Activated CD4-positive, alpha-beta T cell treated with anti-CD3 and anti-CD28 coated beads for 36 hours (primary cell): ENCODE data around the gene SH3BP2. TPM values are rescaled to one million over a fixed set of nuclear protein-coding genes. Genes with fewer than 3 reads are reported as not detected.

Source experiments
- ATAC-seq: fragments of 200-7000 bp; cut with Tn5 transposase; one replicate; pipeline ENCODE4 v1.10.0; 2021; ENCODE audit warnings: mild to moderate bottlenecking, moderate library complexity
- CTCF ChIA-PET: fragments of 350-600 bp; sonication (Branson Sonifier 250); formaldehyde crosslinking; loops from one replicate; lab custom pipeline; 2021; ENCODE audit warnings: antibody characterized with exemption; lab: Charles Lee
- POLR2A ChIA-PET: fragments of 350-600 bp; sonication (Branson Sonifier 250); formaldehyde crosslinking; loops from one replicate; lab custom pipeline; 2021; ENCODE audit warnings: antibody characterized with exemption, inconsistent platforms; lab: Charles Lee
- DNase-seq: peaks from one replicate; pipeline ENCODE4 v3.0.0-alpha.2; 2020
- H3K27ac Mint-ChIP-seq: one replicate; pipeline ENCODE4 v1.8.0; 2021; ENCODE audit warnings: mixed read lengths
- H3K27me3 Mint-ChIP-seq: one replicate; pipeline ENCODE4 v1.8.0; 2021; ENCODE audit warnings: mixed read lengths
- H3K36me3 Mint-ChIP-seq: one replicate; pipeline ENCODE4 v1.8.0; 2021; ENCODE audit warnings: low read depth, mixed read lengths
- H3K4me1 Mint-ChIP-seq: one replicate; pipeline ENCODE4 v1.8.0; 2021; ENCODE audit warnings: mixed read lengths
- H3K4me3 Mint-ChIP-seq: one replicate; pipeline ENCODE4 v1.8.0; 2021; ENCODE audit warnings: mild to moderate bottlenecking, moderate library complexity, mixed read lengths
- H3K9me3 Mint-ChIP-seq: one replicate; pipeline ENCODE4 v1.8.0; 2021; ENCODE audit warnings: low read depth, mixed read lengths
- intact Hi-C, 2 experiments: fragments of 100-400 bp; cut with DNase I in 1 of 2; cut with micrococcal nuclease in 1 of 2; formaldehyde crosslinking; loops; one replicate each; pipeline versions ENCODE4 v1.14.2 to v1.15.1; 2022 to 2024; cut with DNase I, micrococcal nuclease
- total RNA-seq, 2 experiments: library from RNA; stranded (reverse); gene quantifications; one replicate each; pipeline ENCODE4 v1.2.3, GENCODE V29; 2021

Gene SH3BP2, protein sequence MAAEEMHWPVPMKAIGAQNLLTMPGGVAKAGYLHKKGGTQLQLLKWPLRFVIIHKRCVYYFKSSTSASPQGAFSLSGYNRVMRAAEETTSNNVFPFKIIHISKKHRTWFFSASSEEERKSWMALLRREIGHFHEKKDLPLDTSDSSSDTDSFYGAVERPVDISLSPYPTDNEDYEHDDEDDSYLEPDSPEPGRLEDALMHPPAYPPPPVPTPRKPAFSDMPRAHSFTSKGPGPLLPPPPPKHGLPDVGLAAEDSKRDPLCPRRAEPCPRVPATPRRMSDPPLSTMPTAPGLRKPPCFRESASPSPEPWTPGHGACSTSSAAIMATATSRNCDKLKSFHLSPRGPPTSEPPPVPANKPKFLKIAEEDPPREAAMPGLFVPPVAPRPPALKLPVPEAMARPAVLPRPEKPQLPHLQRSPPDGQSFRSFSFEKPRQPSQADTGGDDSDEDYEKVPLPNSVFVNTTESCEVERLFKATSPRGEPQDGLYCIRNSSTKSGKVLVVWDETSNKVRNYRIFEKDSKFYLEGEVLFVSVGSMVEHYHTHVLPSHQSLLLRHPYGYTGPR
- 10 to 100 TPM; 63.3 to 68.3 TPM for total RNA-seq

DNA sequence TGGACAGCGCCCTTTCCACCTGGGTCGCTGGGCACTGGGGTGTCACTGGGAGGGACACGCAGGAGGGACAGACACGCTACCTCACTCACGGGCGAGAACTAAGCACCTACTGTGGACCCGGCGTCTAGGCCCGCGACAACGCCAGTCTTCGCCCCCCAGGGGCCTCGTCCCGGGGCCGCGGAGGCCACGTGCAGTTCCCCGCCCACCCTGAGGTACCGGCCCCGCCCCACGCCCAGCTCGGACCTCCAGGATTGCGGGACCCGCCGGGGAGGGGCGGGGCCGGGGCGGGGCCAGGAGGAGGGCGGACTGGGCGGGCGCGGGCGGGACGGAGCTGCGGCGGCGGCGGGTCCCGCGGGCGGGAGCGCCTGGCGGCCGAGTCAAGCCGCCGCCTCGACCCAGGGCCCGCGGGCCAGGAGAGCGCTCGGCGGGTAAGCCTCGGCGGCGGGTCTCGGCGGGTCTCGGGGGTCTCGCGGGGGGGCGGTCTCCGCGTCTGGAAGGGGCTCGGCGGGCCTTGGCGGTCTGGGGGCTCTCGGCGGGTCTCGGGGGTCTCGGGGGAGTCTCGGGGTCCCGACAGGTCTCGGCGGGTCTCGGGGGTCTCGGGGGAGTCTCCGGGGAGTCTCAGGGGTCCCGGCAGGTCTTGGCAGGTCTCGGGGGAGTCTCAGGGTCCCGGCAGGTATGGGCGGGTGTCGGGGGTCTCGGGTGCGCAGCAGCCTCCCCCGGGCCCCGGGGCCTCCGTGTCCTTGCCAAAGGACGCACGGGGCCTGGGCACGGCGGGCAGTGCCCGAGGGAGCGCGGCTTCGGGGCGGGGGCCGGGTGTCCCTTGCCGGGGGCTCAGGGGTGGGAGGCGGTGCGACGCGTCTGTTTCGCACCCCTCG lies at the start of gene SH3BP2:
TSS of gene SH3BP2 (plus strand) at position 375 of the 875 bp plus-strand sequence. CDS start 27,533 bp downstream, outside the sequence.
- intact Hi-C loops, result loop anchor here in 1 of 2 experiments (1.0 to 2.0 kb wide), 2 partner anchors 37 to 50 kb away; partner anchors contain the start of genes ADD1 and TNIP2
- POLR2A ChIA-PET, result interaction anchor here (0.6 kb wide), 1 partner anchor 46 kb away, joined by 3 read pairs; no protein-coding TSS in a partner anchor
- H3K4me1 Mint-ChIP-seq, result peaks cover 43% of the 10 kb centered on the region
- peak within 1 kb of the TSS; percentile 87 for H3K27ac Mint-ChIP-seq
- H3K4me3 Mint-ChIP-seq, result peak within 1 kb of the TSS; percentile 85
- no peaks in the 10 kb centered on the region for H3K36me3 Mint-ChIP-seq
- DNase-seq (peak; percentile 80), ATAC-seq (peak; percentile 42)
- CTCF ChIA-PET, result interaction anchor here (0.7 kb wide), 1 partner anchor 32 kb away, joined by 3 read pairs; no protein-coding TSS in a partner anchor
- no peaks in the 10 kb centered on the region for H3K9me3 Mint-ChIP-seq
- H3K27me3 Mint-ChIP-seq, result no peaks in the 10 kb centered on the region

- DNase-seq, result no peak
- POLR2A ChIA-PET, result no interaction called here
- Mint-ChIP-seq H3K4me1 (peaks cover 46% of the 10 kb centered on the region), H3K27ac (peak overlapping the region; percentile 33), H3K27me3 (no peaks in the 10 kb centered on the region), H3K4me3 (no peak overlapping the region), H3K9me3 (no peaks in the 10 kb centered on the region), H3K36me3 (peaks cover 60% of the 10 kb centered on the region)
- intact Hi-C loops, result no loop called here
- no peak for ATAC-seq
- CTCF ChIA-PET, result interaction anchor here (0.9 kb wide), 1 partner anchor 211 kb away, joined by 3 read pairs; no protein-coding TSS in a partner anchor
Observed at GRCh38 chr4:2743518-2744445, 49.1 kb upstream of the SH3BP2 start.

DNA sequence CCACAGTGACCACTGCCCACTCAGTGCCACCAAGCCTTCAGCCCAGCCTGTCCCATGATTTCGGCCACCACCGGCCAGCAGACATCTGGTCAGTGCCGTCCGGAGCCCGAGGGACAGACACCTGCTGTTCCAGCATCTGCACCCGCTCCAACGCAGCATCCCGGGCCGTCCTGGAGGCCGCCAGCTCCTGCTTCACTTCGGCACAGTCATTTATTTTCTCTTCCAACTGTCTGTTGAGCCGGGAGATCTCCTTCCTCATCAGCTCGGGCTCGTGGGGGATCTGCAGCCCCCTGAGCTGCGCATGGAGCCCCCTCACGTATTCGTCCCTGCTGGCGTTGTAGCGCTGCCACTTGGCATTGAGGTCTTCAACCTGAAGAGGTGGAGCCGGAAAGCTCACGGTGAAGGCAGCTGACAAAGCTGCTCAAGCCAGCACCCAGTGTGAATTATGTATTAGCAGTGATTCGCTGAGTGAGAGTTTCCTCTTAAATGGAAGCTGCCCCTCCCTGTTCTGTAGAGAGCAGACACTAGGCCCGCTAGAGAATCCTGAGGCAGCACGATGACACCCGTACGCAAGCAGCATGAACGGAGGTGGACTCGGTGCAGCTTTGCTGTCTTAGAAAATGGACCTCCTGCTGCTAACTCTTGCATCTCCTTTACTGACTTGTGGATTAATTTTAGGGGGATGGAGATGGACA lies 48.2 kb upstream of the SH3BP2 start:
- POLR2A ChIA-PET, result no interaction called here

GRCh38 chr4:2745516-2745915 lies 47.4 kb upstream of the SH3BP2 start:
- H3K9me3 Mint-ChIP-seq, result no peaks in the 10 kb centered on the region
- ATAC-seq (no peak), DNase-seq (no peak)
- intact Hi-C loops, result loop anchor here (5.0 kb wide), 3 partner anchors 33 to 503 kb away; partner anchors contain the start of genes HAUS3 (in 1 of the 2) and POLN (in 1 of the 2)
- H3K4me3 Mint-ChIP-seq, result peak overlapping the region; percentile 33
- peak overlapping the region; percentile 88 for H3K27ac Mint-ChIP-seq
- ChIA-PET POLR2A (interaction anchor here (0.8 to 2.4 kb wide), 9 partner anchors 11 to 455 kb away, joined by 3 to 11 read pairs (median 6); partner anchors contain the start of genes GRK4, NOP14 and TNIP2), CTCF (interaction anchor here (0.9 kb wide), 1 partner anchor 283 kb away, joined by 3 read pairs; no protein-coding TSS in a partner anchor)
- peaks cover 58% of the 10 kb centered on the region for H3K4me1 Mint-ChIP-seq
- peaks cover 57% of the 10 kb centered on the region for H3K36me3 Mint-ChIP-seq
- no peaks in the 10 kb centered on the region for H3K27me3 Mint-ChIP-seq

More for the DNA sequence above, 48.2 kb upstream of the SH3BP2 start:
- no peaks in the 10 kb centered on the region for H3K9me3 Mint-ChIP-seq
- no peaks in the 10 kb centered on the region for H3K27me3 Mint-ChIP-seq
- DNase-seq (no peak), ATAC-seq (no peak)
- CTCF ChIA-PET, result no interaction called here
- H3K4me3 Mint-ChIP-seq, result no peak overlapping the region
- H3K27ac Mint-ChIP-seq, result peak overlapping the region; percentile 88
- H3K36me3 Mint-ChIP-seq, result peaks cover 60% of the 10 kb centered on the region
- peaks cover 54% of the 10 kb centered on the region for H3K4me1 Mint-ChIP-seq
- intact Hi-C loops, result loop anchor here (5.0 kb wide), 3 partner anchors 32 to 502 kb away; partner anchors contain the start of genes HAUS3 (in 1 of the 2) and POLN (in 1 of the 2)

GRCh38 chr4:2745981-2746806 lies 46.7 kb upstream of the SH3BP2 start:
- DNase-seq, result peak; percentile 98
- Mint-ChIP-seq H3K36me3 (peaks cover 53% of the 10 kb centered on the region), H3K27ac (peak overlapping the region; percentile 97), H3K9me3 (no peaks in the 10 kb centered on the region), H3K4me1 (peaks cover 58% of the 10 kb centered on the region), H3K27me3 (no peaks in the 10 kb centered on the region), H3K4me3 (peak overlapping the region; percentile 62)
- ChIA-PET CTCF (interaction anchor here (0.8 to 1.3 kb wide), 3 partner anchors 190 to 284 kb away, joined by 3 to 6 read pairs (median 3); no protein-coding TSS in a partner anchor), POLR2A (interaction anchor here (0.8 to 2.4 kb wide), 9 partner anchors 10 to 455 kb away, joined by 3 to 11 read pairs (median 6); partner anchors contain the start of genes GRK4, NOP14 and TNIP2)
- intact Hi-C loops, result loop anchor here (1.0 to 5.0 kb wide), 16 partner anchors 10 to 873 kb away; partner anchors contain the start of genes TNIP2 (in 2 of the 2), ADD1 (in 1 of the 2), CFAP99 (in 1 of the 2) and FAM193A (in 1 of the 2)
- peak; percentile 97 for ATAC-seq

DNA sequence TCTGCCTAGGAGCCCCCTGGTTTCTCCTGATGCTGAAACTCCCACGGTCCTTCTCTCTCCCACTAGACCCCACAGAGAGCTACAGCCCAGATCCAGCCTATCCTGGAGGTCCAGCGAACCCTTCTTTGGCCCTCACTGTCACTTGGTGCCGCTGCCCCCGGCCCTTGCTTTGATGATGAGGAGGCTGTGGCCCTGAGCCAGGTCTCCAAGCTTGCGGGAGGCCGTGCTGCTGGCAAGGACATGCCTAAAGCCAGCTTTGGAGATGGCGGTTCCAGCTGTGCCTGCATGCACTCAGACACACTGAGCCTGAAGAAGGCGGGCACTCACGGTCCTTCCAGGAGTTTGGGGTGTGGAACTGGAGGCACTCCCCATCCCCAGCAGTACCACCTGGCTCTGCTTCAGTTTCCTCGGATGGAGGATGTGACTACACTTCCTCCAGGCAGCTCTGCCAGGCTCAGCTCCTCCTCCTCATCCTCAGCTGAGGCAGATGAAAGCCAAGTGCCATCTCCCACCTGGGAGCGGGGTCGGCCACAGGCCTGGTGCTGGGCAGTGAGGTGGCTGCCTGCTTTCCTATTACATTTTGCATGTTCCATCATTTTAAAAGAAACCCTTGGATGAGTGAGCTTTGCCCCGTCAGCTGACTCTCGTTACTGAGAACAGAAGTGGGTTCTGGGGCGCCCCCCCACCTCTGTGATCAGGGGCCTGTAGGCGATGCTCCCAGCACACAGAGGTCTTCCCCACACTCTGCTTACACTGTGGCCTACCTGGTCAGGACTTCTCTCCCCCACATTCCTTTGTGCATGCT lies 45.8 kb upstream of the SH3BP2 start:
- H3K4me1 Mint-ChIP-seq, result peaks cover 65% of the 10 kb centered on the region
- POLR2A ChIA-PET, result interaction anchor here (0.8 to 2.4 kb wide), 7 partner anchors 9 to 189 kb away, joined by 3 to 11 read pairs (median 6); partner anchors contain the start of genes SH3BP2 and TNIP2
- intact Hi-C loops, result loop anchor here (1.0 to 5.0 kb wide), 16 partner anchors 9 to 874 kb away; partner anchors contain the start of genes TNIP2 (in 2 of the 2), ADD1 (in 1 of the 2), CFAP99 (in 1 of the 2) and FAM193A (in 1 of the 2)

GRCh38 chr4:2750719-2751605 lies 41.9 kb upstream of the SH3BP2 start:
- ChIA-PET POLR2A (interaction anchor here (0.6 kb wide), 2 partner anchors 112 to 120 kb away, joined by 3 read pairs; no protein-coding TSS in a partner anchor), CTCF (interaction anchor here (0.6 to 0.7 kb wide), 2 partner anchors 282 to 361 kb away, joined by 3 read pairs; partner anchors contain the start of gene RNF4)
- Mint-ChIP-seq H3K4me3 (no peak overlapping the region), H3K4me1 (peaks cover 65% of the 10 kb centered on the region), H3K27ac (no peak overlapping the region), H3K9me3 (no peaks in the 10 kb centered on the region), H3K27me3 (no peaks in the 10 kb centered on the region), H3K36me3 (peaks cover 30% of the 10 kb centered on the region)
- DNase-seq (no peak), ATAC-seq (no peak)
- intact Hi-C loops, result no loop called here

More for the DNA sequence above, 45.8 kb upstream of the SH3BP2 start:
- H3K9me3 Mint-ChIP-seq, result no peaks in the 10 kb centered on the region
- CTCF ChIA-PET, result interaction anchor here (0.8 to 1.3 kb wide), 2 partner anchors 189 to 207 kb away, joined by 3 to 6 read pairs; no protein-coding TSS in a partner anchor
- DNase-seq (peak; percentile 46), ATAC-seq (no peak)
- H3K27ac Mint-ChIP-seq, result peak overlapping the region; percentile 97
- peaks cover 47% of the 10 kb centered on the region for H3K36me3 Mint-ChIP-seq
- H3K4me3 Mint-ChIP-seq, result peak overlapping the region; percentile 62
- no peaks in the 10 kb centered on the region for H3K27me3 Mint-ChIP-seq
